NCI-H510A treated with DMSO at 0.1 percent for 48 hours (cell line): ENCODE measurements around the gene ENTREP1.

ENCODE experiments used
- DNase-seq: peaks from one replicate; lab custom pipeline; 2025; lab: John Stamatoyannopoulos, UW

The ENTREP1 gene

GRCh38 chr9:69364510-69365150 is 39.6 kb downstream of the ENTREP1 start:
- DNase-seq, result no peak

GRCh38 chr9:69370430-69370829 is 45.4 kb downstream of the ENTREP1 start:
- DNase-seq, result no peak

GRCh38 chr9:69371001-69371400 is 46.0 kb downstream of the ENTREP1 start:
- no peak for DNase-seq

GRCh38 chr9:69376651-69377050 is 51.6 kb downstream of the ENTREP1 start:
- DNase-seq, result no peak

- DNase-seq, result no peak
These were observed 52.3 kb downstream of the ENTREP1 start for GRCh38 chr9:69377291-69377690.

GRCh38 chr9:69377981-69378380 is 53.0 kb downstream of the ENTREP1 start:
- no peak for DNase-seq

- no peak for DNase-seq
These were observed 54.4 kb downstream of the ENTREP1 start for GRCh38 chr9:69379270-69379982.

GRCh38 chr9:69380301-69380700 is 55.3 kb downstream of the ENTREP1 start:
- DNase-seq, result peak; percentile 14

GRCh38 chr9:69380811-69381210 is 55.8 kb downstream of the ENTREP1 start:
- DNase-seq, result no peak

- DNase-seq, result no peak
These were observed 57.1 kb downstream of the ENTREP1 start for GRCh38 chr9:69382135-69382534.

- DNase-seq, result peak; percentile 35
These were observed 60.6 kb downstream of the ENTREP1 start for GRCh38 chr9:69385581-69386033.

GRCh38 chr9:69386651-69387050 is 61.6 kb downstream of the ENTREP1 start:
- DNase-seq, result no peak

- no peak for DNase-seq
These were observed 63.6 kb downstream of the ENTREP1 start for GRCh38 chr9:69388596-69388995.

GRCh38 chr9:69389437-69389995 is 64.5 kb downstream of the ENTREP1 start:
- peak; percentile 34 for DNase-seq

- no peak for DNase-seq
These were observed 66.5 kb downstream of the ENTREP1 start for GRCh38 chr9:69391487-69391886.

- no peak for DNase-seq
These were observed 66.9 kb downstream of the ENTREP1 start for GRCh38 chr9:69391946-69392345.

GRCh38 chr9:69392826-69393225 is 67.8 kb downstream of the ENTREP1 start:
- no peak for DNase-seq

GRCh38 chr9:69393425-69393824 is 68.4 kb downstream of the ENTREP1 start:
- DNase-seq, result no peak

- no peak for DNase-seq
These were observed 70.7 kb downstream of the ENTREP1 start for GRCh38 chr9:69395718-69396117.

- no peak for DNase-seq
These were observed 71.7 kb downstream of the ENTREP1 start for GRCh38 chr9:69396759-69397158.

GRCh38 chr9:69397384-69398214 is 72.6 kb downstream of the ENTREP1 start:
- DNase-seq, result no peak

GRCh38 chr9:69400470-69400869 is 75.5 kb downstream of the ENTREP1 start:
- no peak for DNase-seq
